ENCODE results near the gene SCN5A. TPM values are rescaled to one million over a fixed set of nuclear protein-coding genes. Genes with fewer than 3 reads are reported as not detected.

Gene SCN5A
- total RNA-seq, 2 experiments from 2014 or later = 0.20 to 0.52 TPM

GRCh38 chr3:38653685-38654537, 4.4 kb upstream of the SCN5A start:
- no peak for ATAC-seq
- peaks cover 30% of the 10 kb centered on the region for H3K27me3 Mint-ChIP-seq
- peaks cover 4% of the 10 kb centered on the region for H3K4me1 Mint-ChIP-seq (ENCODE audit: low read depth)
- no peak for TF ChIP-seq CTCF (IDR thresholded peaks at IDR 0.05)
- CTCF ChIA-PET = interaction anchor here (0.6 to 7.4 kb wide), 4 partner anchors 14 to 157 kb away, joined by 3 to 190 read pairs (median 4); no protein-coding TSS in a partner anchor
- no peak for DNase-seq
- POLR2A ChIA-PET = no interaction called here
- no peaks in the 10 kb centered on the region for H3K9me3 Mint-ChIP-seq
- H3K4me3 Mint-ChIP-seq = no peak overlapping the region
- H3K27ac Mint-ChIP-seq = no peak overlapping the region
- H3K36me3 Mint-ChIP-seq (ENCODE audit: low read depth) = no peaks in the 10 kb centered on the region
- intact Hi-C loops (cut with micrococcal nuclease) = loop anchor here (10.0 kb wide), 3 partner anchors 159 to 341 kb away; partner anchors contain the start of gene EXOG

GRCh38 chr3:38652934-38653333, 3.4 kb upstream of the SCN5A start:
- Mint-ChIP-seq H3K27me3 (peaks cover 24% of the 10 kb centered on the region), H3K4me3 (no peak overlapping the region), H3K9me3 (no peaks in the 10 kb centered on the region), H3K36me3 (ENCODE audit: low read depth) (no peaks in the 10 kb centered on the region), H3K4me1 (ENCODE audit: low read depth) (peaks cover 8% of the 10 kb centered on the region), H3K27ac (no peak overlapping the region)
- intact Hi-C loops (cut with micrococcal nuclease) = loop anchor here (10.0 kb wide), 3 partner anchors 158 to 342 kb away; partner anchors contain the start of gene EXOG
- ATAC-seq = no peak
- CTCF ChIA-PET = interaction anchor here (1.2 to 7.4 kb wide), 4 partner anchors 15 to 347 kb away, joined by 3 to 190 read pairs (median 14); partner anchors contain the start of gene EXOG
- no peak for TF ChIP-seq CTCF (IDR thresholded peaks at IDR 0.05)
- POLR2A ChIA-PET = no interaction called here
- no peak for DNase-seq

GRCh38 chr3:38651153-38651789, 1.8 kb upstream of the SCN5A start:
- DNase-seq = peak; percentile 80
- no peak overlapping the region for H3K4me3 Mint-ChIP-seq
- CTCF ChIA-PET = interaction anchor here (0.6 to 7.4 kb wide), 31 partner anchors 9 to 397 kb away, joined by 3 to 190 read pairs (median 4); partner anchors contain the start of gene EXOG

GRCh38 chr3:38650248-38650951, 913 bp upstream of the SCN5A start:
- POLR2A ChIA-PET = interaction anchor here (1.2 kb wide), 1 partner anchor 154 kb away, joined by 3 read pairs; no protein-coding TSS in a partner anchor

More at GRCh38 chr3:38651153-38651789, 1.8 kb upstream of the SCN5A start:
- intact Hi-C loops (cut with micrococcal nuclease) = loop anchor here (2.0 to 10.0 kb wide), 4 partner anchors 130 to 344 kb away; partner anchors contain the start of gene EXOG
- Mint-ChIP-seq H3K36me3 (ENCODE audit: low read depth) (no peaks in the 10 kb centered on the region), H3K4me1 (ENCODE audit: low read depth) (peaks cover 8% of the 10 kb centered on the region), H3K27ac (no peak overlapping the region), H3K27me3 (peaks cover 19% of the 10 kb centered on the region), H3K9me3 (no peaks in the 10 kb centered on the region)
- ATAC-seq = peak; percentile 73
- POLR2A ChIA-PET = interaction anchor here (1.0 to 1.2 kb wide), 2 partner anchors 132 to 154 kb away, joined by 3 read pairs; no protein-coding TSS in a partner anchor
- TF ChIP-seq CTCF (IDR thresholded peaks at IDR 0.05) = peak; percentile 97

More at GRCh38 chr3:38650248-38650951, 913 bp upstream of the SCN5A start:
- Mint-ChIP-seq H3K4me3 (no peak overlapping the region), H3K36me3 (ENCODE audit: low read depth) (no peaks in the 10 kb centered on the region), H3K4me1 (ENCODE audit: low read depth) (peaks cover 4% of the 10 kb centered on the region), H3K27me3 (peaks cover 12% of the 10 kb centered on the region), H3K27ac (no peak overlapping the region), H3K9me3 (no peaks in the 10 kb centered on the region)
- intact Hi-C loops (cut with micrococcal nuclease) = loop anchor here (2.0 to 10.0 kb wide), 4 partner anchors 130 to 344 kb away; partner anchors contain the start of gene EXOG
- TF ChIP-seq CTCF (IDR thresholded peaks at IDR 0.05) = no peak
- no peak for DNase-seq
- ATAC-seq = no peak
- CTCF ChIA-PET = interaction anchor here (0.6 to 7.4 kb wide), 25 partner anchors 9 to 398 kb away, joined by 3 to 190 read pairs (median 4); partner anchors contain the start of gene EXOG
